Measurements from ENCODE around the gene USP13. TPM values are rescaled to one million over a fixed set of nuclear protein-coding genes. Genes with fewer than 3 reads are reported as not detected.
"Not testable (repeated sequence)": the region's sequence is repeated elsewhere in the genome, so short reads cannot be mapped to it uniquely, and the experiment has no call there.

Gene USP13
- total RNA-seq, 1 donor from 2014 or later: 11.0 TPM

- Mint-ChIP-seq H3K4me1 (no peaks in the 10 kb centered on the region), H3K4me3 (no peak overlapping the region), H3K27me3 (no peaks in the 10 kb centered on the region), H3K27ac (no peak overlapping the region), H3K36me3 (ENCODE audit: low read depth) (peaks cover 24% of the 10 kb centered on the region), H3K9me3 (no peaks in the 10 kb centered on the region)
- TF ChIP-seq CTCF (IDR thresholded peaks at IDR 0.05): no peak
- ChIA-PET POLR2A (no interaction called here), CTCF (no interaction called here)
- intact Hi-C loops (cut with micrococcal nuclease): no loop called here
- DNase-seq (no peak), ATAC-seq (ENCODE audit: low read depth) (no peak)
These were observed 28.8 kb downstream of the USP13 start for GRCh38 chr3:179681492-179682263.

GRCh38 chr3:179682426-179683080, 29.7 kb downstream of the USP13 start:
- Mint-ChIP-seq H3K4me3 (no peak overlapping the region), H3K36me3 (ENCODE audit: low read depth) (peaks cover 24% of the 10 kb centered on the region), H3K27me3 (no peaks in the 10 kb centered on the region), H3K27ac (no peak overlapping the region), H3K4me1 (no peaks in the 10 kb centered on the region), H3K9me3 (no peaks in the 10 kb centered on the region)
- no peak for TF ChIP-seq CTCF (IDR thresholded peaks at IDR 0.05)
- ChIA-PET CTCF (no interaction called here), POLR2A (no interaction called here)
- ATAC-seq (ENCODE audit: low read depth) (no peak), DNase-seq (no peak)
- intact Hi-C loops (cut with micrococcal nuclease): no loop called here

- ATAC-seq (ENCODE audit: low read depth); H3K27ac Mint-ChIP-seq; DNase-seq; intact Hi-C loops (cut with micrococcal nuclease); H3K27me3 Mint-ChIP-seq; H3K4me3 Mint-ChIP-seq; CTCF ChIA-PET; H3K9me3 Mint-ChIP-seq; H3K4me1 Mint-ChIP-seq; POLR2A ChIA-PET: not testable (repeated sequence)
- peaks cover 24% of the 10 kb centered on the region for H3K36me3 Mint-ChIP-seq (ENCODE audit: low read depth)
These were observed 30.4 kb downstream of the USP13 start for GRCh38 chr3:179683286-179683685.

- Mint-ChIP-seq H3K4me1 (no peaks in the 10 kb centered on the region), H3K27me3 (no peaks in the 10 kb centered on the region), H3K4me3 (no peak overlapping the region), H3K27ac (no peak overlapping the region), H3K9me3 (no peaks in the 10 kb centered on the region), H3K36me3 (ENCODE audit: low read depth) (peaks cover 20% of the 10 kb centered on the region)
- ChIA-PET CTCF (no interaction called here), POLR2A (no interaction called here)
- no peak for ATAC-seq (ENCODE audit: low read depth)
- intact Hi-C loops (cut with micrococcal nuclease): no loop called here
- TF ChIP-seq CTCF (IDR thresholded peaks at IDR 0.05): no peak
- DNase-seq: no peak
These were observed 35.2 kb downstream of the USP13 start for GRCh38 chr3:179687967-179688535.

GRCh38 chr3:179688850-179689249, 36.0 kb downstream of the USP13 start:
- no peak for ATAC-seq (ENCODE audit: low read depth)
- no peak for DNase-seq
- no peak for TF ChIP-seq CTCF (IDR thresholded peaks at IDR 0.05)
- CTCF ChIA-PET: no interaction called here
- intact Hi-C loops (cut with micrococcal nuclease): no loop called here
- POLR2A ChIA-PET: no interaction called here
- Mint-ChIP-seq H3K27ac (no peak overlapping the region), H3K9me3 (no peaks in the 10 kb centered on the region), H3K4me3 (no peak overlapping the region), H3K27me3 (no peaks in the 10 kb centered on the region), H3K36me3 (ENCODE audit: low read depth) (peaks cover 15% of the 10 kb centered on the region), H3K4me1 (no peaks in the 10 kb centered on the region)
